ENCODE data around the gene ZBTB22.
"Not testable (repeated sequence)": the region's sequence is repeated elsewhere in the genome, so short reads cannot be mapped to it uniquely, and the experiment has no call there.

Gene ZBTB22

DNA sequence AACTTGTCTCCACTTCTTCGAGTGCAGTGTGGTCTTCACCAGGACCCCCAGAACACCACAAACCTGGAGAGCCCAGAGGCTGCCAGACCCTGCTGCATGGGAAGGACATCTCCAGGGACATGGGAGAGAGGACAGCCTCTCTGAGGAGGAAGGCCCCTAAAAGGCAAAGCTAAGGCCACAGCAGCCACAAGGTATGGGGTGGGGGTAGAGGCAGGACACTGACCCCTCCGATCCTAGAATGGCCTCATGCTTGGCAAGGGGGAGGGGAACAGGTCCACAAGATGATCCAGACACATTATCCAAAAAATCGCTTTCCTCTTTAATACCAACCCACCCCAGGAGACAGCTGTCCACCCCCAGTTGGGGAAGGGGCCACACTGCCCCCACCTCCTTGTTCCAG lies 38.7 kb downstream of the ZBTB22 start:
- DNase-seq = no peak

- DNase-seq = no peak
Measured at GRCh38 chr6:33278392-33278741, 39.2 kb downstream of the ZBTB22 start.

GRCh38 chr6:33277663-33278391 lies 39.7 kb downstream of the ZBTB22 start:
- DNase-seq = peak; percentile 76

DNA sequence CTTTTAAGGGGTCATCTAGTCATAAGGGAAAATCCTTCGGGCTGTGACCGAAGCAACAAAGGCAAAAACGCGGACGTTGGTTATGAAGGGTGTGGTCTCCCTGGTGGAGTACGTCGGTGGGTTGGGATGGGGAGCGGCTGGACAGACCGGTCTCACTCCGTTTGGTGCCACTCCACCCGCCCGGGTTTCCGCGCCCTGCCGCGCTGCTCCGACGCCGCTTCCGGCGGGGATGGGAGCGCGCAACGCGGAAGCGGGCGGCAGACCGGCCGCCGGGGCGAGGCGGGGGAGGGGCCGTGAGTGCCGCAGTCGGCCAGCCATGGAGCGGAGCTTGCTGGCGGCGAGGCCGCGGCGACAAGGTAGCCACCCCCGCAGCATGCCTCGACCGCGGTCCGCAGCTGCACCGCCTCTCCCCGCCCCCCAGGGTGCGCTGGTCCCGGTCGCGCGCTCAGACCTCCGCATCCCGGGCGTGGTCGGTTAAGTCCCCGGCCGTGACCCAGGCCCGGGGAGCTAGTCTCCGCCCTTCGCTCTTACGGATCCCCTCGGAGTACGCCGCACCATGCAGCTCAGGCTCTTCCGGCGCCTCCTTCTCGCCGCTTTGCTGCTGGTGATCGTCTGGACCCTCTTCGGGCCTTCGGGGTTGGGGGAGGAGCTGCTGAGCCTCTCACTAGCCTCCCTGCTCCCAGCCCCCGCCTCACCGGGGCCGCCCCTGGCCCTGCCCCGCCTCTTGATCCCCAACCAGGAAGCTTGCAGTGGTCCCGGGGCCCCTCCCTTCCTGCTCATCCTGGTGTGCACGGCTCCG lies 40.5 kb downstream of the ZBTB22 start, which contains the start of gene B3GALT4:
B3GALT4 (plus strand) TSS at position 260 of the 799 bp plus-strand sequence; CDS start at position 557, 297 bp downstream.
- DNase-seq = peak; percentile 90

DNA sequence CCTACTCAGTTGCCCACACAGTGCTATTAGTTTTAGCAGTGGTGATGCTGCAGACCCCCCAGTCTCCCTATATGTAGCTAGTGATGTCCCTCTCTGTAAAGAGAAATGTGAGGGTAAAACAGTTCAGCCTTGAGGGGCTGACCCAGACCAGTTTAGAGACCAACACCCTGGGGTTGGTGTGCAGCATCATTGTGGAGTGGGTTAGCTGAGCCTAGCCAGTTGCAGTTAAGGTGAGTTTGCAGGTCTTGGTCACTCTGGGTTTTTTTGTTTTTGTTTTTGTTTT lies 41.0 kb downstream of the ZBTB22 start:
- DNase-seq = no peak

DNA sequence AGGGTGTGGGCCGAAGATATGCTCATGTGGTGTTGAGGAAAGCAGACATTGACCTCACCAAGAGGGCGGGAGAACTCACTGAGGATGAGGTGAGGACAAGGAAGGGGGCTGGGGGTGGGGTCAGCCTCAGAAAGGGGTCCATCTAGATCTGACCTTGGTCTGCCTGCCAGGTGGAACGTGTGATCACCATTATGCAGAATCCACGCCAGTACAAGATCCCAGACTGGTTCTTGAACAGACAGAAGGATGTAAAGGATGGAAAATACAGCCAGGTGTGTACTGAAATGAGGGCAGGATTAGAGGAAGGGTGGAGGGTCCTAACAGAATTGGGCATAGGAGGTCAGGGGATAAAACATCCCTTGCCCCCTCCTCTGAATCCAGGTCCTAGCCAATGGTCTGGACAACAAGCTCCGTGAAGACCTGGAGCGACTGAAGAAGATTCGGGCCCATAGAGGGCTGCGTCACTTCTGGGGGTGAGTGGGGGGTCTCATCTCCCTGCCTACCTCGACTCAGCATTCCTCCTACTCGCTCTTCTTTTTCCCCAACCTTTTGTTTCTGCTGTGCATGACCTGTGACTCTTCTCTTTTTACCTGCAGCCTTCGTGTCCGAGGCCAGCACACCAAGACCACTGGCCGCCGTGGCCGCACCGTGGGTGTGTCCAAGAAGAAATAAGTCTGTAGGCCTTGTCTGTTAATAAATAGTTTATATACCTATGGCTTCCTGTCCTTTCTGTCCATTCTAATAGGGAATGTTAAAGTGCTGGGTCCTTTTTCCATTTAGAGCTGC lies 41.6 kb downstream of the ZBTB22 start:
- not testable (repeated sequence) for DNase-seq

DNA sequence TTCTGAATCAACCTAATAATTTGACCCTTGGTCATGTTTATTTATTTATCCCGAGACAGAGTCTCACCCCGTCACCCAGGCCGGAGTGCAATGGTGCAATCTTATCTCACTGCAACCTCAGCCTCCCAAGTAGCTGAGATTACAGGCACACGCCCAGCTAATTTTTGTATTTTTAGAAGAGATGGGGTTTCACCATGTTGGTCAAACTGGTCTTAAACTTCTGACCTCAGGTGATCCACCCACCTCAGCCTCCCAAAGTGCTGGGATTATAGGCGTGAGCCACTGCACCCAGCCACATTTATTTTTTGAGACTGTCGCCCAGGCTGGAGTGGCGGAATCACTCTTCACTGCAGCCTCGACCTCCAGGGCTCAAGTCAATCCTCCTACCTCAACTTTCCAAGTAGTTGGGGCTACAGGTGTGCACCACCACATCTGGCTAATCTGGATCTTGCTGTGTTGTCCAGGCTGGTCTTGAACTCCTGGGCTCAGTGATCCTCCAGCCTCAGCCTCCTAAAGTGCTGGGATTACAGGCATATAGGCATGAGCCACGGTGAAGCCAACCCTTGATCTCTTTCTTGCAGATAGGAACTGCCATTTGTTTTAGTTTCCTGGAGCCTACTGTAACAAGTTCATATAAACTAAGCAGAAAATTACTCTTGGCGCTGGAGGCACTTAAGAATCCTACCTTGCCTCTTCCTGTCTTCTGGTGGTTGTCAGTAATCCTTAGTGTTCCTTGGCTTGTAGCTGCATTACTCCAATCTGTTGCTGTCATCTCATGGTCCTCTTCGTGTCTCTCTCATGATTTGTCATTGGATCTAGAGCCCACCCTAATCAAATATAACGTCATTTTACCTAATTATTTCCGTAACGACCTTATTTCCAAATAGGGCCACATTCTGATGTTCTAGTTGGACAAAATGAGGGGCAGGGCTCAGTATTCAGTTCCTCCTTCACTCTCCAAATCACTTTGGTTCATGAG lies 43.3 kb downstream of the ZBTB22 start:
- DNase-seq = no peak

GRCh38 chr6:33273129-33273923 lies 44.2 kb downstream of the ZBTB22 start:
- no peak for DNase-seq

- no peak for DNase-seq
Measured at GRCh38 chr6:33272275-33273128, 45.0 kb downstream of the ZBTB22 start.

- DNase-seq = peak; percentile 95
Measured at GRCh38 chr6:33271468-33272274, 45.9 kb downstream of the ZBTB22 start, which contains the start of the genes RPS18 and VPS52. TSS of gene RPS18 (plus strand) at chr6:33272075. CDS start at chr6:33272120, 45 bp downstream. TSS of gene VPS52 (minus strand) at chr6:33271876. CDS start at chr6:33271675, 201 bp downstream.

DNA sequence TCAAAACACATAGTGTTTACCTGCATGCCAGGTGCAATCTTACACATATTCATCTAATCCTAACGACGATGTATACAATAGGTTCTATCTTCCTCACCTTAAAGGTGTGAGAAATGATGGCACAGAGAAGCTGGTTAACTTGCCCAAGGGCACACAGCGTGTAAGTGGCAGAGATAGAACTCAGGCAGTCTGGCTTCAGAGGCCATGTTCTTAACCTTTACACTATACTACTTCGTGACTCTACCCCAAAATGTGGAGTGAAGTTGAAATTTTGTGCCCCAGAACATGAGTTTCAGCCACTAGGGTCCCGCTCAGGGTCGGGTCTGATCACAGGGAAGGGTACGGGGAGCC lies 46.5 kb downstream of the ZBTB22 start:
- no peak for DNase-seq

Measured in activated effector memory CD4-positive, alpha-beta T cell treated with anti-CD3 and anti-CD28 coated beads, Interleukin-2, amount 50 U/mL, for 16 hours (primary cell).